Measurements from ENCODE around the gene SLC9B2. TPM values are rescaled to one million over a fixed set of nuclear protein-coding genes. Genes with fewer than 3 reads are reported as not detected.

Gene SLC9B2
- total RNA-seq (2014; rRNA removed; shearing (Covaris generic)), result 14.1 and 18.7 TPM in 2 replicates

GRCh38 chr4:103076747-103077347 is at the start of gene SLC9B2:
TSS of gene SLC9B2 (minus strand) at chr4:103076761. CDS start at chr4:103067550, 9,211 bp downstream.

GRCh38 chr4:103099691-103100392 is 23.3 kb upstream of the SLC9B2 start, which contains the start of gene BDH2:
TSS of gene BDH2 (minus strand) at chr4:103099834. CDS start at chr4:103096254, 3,580 bp downstream.

GRCh38 chr4:103019308-103020124 is 57.0 kb downstream of the SLC9B2 start, which contains the start of gene SLC9B1:
TSS of gene SLC9B1 (minus strand) at chr4:103019705. CDS start at chr4:102991711, 27,994 bp downstream.

Other genes starting within 250 kb of the SLC9B2 start
- 314 and 359 TPM in 2 replicates for gene UBE2D3, start 249.2 kb downstream of the SLC9B2 start, total RNA-seq (2014; rRNA removed; shearing (Covaris generic))
- 25.4 and 26.3 TPM in 2 replicates for gene CISD2, start 207.8 kb downstream of the SLC9B2 start, total RNA-seq (2014; rRNA removed; shearing (Covaris generic))
- 1.5 TPM in 1 of 2 replicates, not detected in the other for gene SLC9B1, start 57.1 kb downstream of the SLC9B2 start, total RNA-seq (2014; rRNA removed; shearing (Covaris generic))
- gene BDH2, start 23.1 kb upstream of the SLC9B2 start, total RNA-seq (2014; rRNA removed; shearing (Covaris generic)), result 9.9 and 15.5 TPM in 2 replicates
- 27.1 and 27.7 TPM in 2 replicates for gene CENPE, start 121.6 kb upstream of the SLC9B2 start, total RNA-seq (2014; rRNA removed; shearing (Covaris generic))

All from A375 (cell line).